GM21619 (cell line): ENCODE measurements around the gene CWC25.
"Not testable (repeated sequence)": the region's sequence is repeated elsewhere in the genome, so short reads cannot be mapped to it uniquely, and the experiment has no call there.

Source experiments
- ATAC-seq: cut with Tn5 transposase; IDR thresholded peaks from one replicate; pipeline ENCODE4 v1.9.1; 2021; ENCODE audit not compliant: unreplicated experiment

CWC25 gene

GRCh38 chr17:38790148-38790707, 34.9 kb downstream of the CWC25 start:
- ATAC-seq: not testable (repeated sequence)

GRCh38 chr17:38789185-38789584, 35.9 kb downstream of the CWC25 start:
- no peak for ATAC-seq

GRCh38 chr17:38787999-38788398, 37.1 kb downstream of the CWC25 start:
- ATAC-seq: not testable (repeated sequence)

GRCh38 chr17:38786372-38786771, 38.7 kb downstream of the CWC25 start:
- ATAC-seq: no peak

- no peak for ATAC-seq
Measured at GRCh38 chr17:38783227-38783626, 41.9 kb downstream of the CWC25 start.

- ATAC-seq: no peak
Measured at GRCh38 chr17:38779965-38780752, 45.0 kb downstream of the CWC25 start.

- no peak for ATAC-seq
Measured at GRCh38 chr17:38777641-38778250, 47.4 kb downstream of the CWC25 start.

- no peak for ATAC-seq
Measured at GRCh38 chr17:38773258-38773657, 51.9 kb downstream of the CWC25 start.

GRCh38 chr17:38768417-38768816, 56.7 kb downstream of the CWC25 start:
- ATAC-seq: no peak

GRCh38 chr17:38766341-38766740, 58.8 kb downstream of the CWC25 start:
- ATAC-seq: no peak

GRCh38 chr17:38762231-38762630, 62.9 kb downstream of the CWC25 start:
- no peak for ATAC-seq

- ATAC-seq: no peak
Measured at GRCh38 chr17:38761612-38762011, 63.5 kb downstream of the CWC25 start.

GRCh38 chr17:38753071-38753506, 72.0 kb downstream of the CWC25 start:
- ATAC-seq: no peak

- peak; percentile 69 for ATAC-seq
Measured at GRCh38 chr17:38752308-38753070, 72.6 kb downstream of the CWC25 start, which contains the start of gene PSMB3. TSS of gene PSMB3 (plus strand) at chr17:38752741. CDS start at chr17:38752827, 86 bp downstream.

GRCh38 chr17:38751808-38752307, 73.3 kb downstream of the CWC25 start:
- peak; percentile 10 for ATAC-seq

- no peak for ATAC-seq
Measured at GRCh38 chr17:38751144-38751807, 73.8 kb downstream of the CWC25 start.
